ENCODE results near the gene USP20. TPM values are rescaled to one million over a fixed set of nuclear protein-coding genes. Genes with fewer than 3 reads are reported as not detected.

USP20 gene
- total RNA-seq, 1 donor from 2014 or later, result 3.7 TPM

DNA sequence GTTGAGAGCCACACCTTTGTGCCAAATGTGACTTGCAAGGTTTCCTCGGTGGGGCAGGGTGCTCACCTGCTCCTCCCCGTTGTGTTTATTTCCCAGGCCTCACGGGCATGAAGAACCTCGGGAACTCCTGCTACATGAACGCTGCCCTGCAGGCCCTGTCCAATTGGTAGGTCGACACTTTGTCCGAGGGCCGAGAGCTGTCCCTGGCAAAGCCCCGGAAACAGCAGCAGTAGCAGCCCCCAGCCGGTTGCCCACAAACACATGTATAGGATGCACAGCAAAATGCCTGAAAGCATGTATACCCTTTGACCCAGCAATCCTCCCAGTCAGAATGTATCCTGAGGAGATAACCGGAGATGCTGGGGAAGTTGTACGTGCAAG is 26.2 kb downstream of the USP20 start:
- H3K4me3 ChIP-seq (ENCODE audit: low read length in 3 of 3), result no peak overlapping the region
- H3K4me1 ChIP-seq (ENCODE audit: control insufficient read depth in 3 of 3, insufficient read depth in 3 of 3, low read length in 3 of 3), result no peaks in the 10 kb centered on the region
- H3K27me3 ChIP-seq (ENCODE audit: control insufficient read depth in 3 of 3, insufficient read depth in 3 of 3, low read length in 3 of 3), result no peaks in the 10 kb centered on the region
- no peak overlapping the region for H3K9ac ChIP-seq (ENCODE audit: low read depth in 1 of 3, low read length in 3 of 3)
- no peak overlapping the region for H3K27ac ChIP-seq (ENCODE audit: low read depth, low read length)
- peaks cover 48 to 62% (median 59%) of the 10 kb centered on the region in 3 donors for H3K36me3 ChIP-seq (ENCODE audit: control insufficient read depth in 3 of 3, insufficient read depth in 3 of 3, low read length in 3 of 3)
- no peaks in the 10 kb centered on the region for H3K9me3 ChIP-seq (ENCODE audit: control insufficient read depth in 3 of 3, low read length in 3 of 3)

DNA sequence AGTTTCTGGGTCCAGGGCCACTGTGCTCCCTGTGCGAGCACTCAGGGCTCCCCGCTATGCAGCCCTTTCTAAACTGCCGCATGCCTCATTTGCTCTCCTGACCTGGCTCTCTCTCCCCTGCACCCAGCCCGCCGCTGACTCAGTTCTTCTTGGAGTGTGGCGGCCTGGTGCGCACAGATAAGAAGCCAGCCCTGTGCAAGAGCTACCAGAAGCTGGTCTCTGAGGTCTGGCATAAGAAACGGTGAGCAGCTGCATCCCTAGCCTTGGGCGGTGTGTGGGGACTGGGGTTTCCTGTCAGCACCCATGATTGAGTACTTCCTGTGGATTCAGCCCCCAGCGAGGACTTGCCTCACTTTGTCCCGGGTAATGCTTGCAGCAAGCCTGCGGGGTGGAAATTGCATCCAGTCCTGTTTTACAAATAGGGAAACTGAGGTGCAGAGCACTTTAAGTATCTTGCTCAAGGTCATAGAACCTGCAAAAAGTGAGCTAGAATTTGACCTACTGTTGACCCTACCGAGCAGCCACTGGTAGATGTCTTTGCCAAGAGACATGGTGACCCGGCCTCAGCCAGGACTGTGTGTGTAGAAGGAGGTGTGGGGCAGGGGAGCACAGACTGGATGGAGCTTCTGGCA is 27.9 kb downstream of the USP20 start:
- no peaks in the 10 kb centered on the region for H3K9me3 ChIP-seq (ENCODE audit: control insufficient read depth in 3 of 3, low read length in 3 of 3)
- H3K4me3 ChIP-seq (ENCODE audit: low read length in 3 of 3), result no peak overlapping the region
- H3K4me1 ChIP-seq (ENCODE audit: control insufficient read depth in 3 of 3, insufficient read depth in 3 of 3, low read length in 3 of 3), result no peaks in the 10 kb centered on the region
- peaks cover 40 to 56% (median 55%) of the 10 kb centered on the region in 3 donors for H3K36me3 ChIP-seq (ENCODE audit: control insufficient read depth in 3 of 3, insufficient read depth in 3 of 3, low read length in 3 of 3)
- no peak overlapping the region for H3K27ac ChIP-seq (ENCODE audit: low read depth, low read length)
- no peak overlapping the region for H3K9ac ChIP-seq (ENCODE audit: low read depth in 1 of 3, low read length in 3 of 3)
- no peaks in the 10 kb centered on the region for H3K27me3 ChIP-seq (ENCODE audit: control insufficient read depth in 3 of 3, insufficient read depth in 3 of 3, low read length in 3 of 3)

DNA sequence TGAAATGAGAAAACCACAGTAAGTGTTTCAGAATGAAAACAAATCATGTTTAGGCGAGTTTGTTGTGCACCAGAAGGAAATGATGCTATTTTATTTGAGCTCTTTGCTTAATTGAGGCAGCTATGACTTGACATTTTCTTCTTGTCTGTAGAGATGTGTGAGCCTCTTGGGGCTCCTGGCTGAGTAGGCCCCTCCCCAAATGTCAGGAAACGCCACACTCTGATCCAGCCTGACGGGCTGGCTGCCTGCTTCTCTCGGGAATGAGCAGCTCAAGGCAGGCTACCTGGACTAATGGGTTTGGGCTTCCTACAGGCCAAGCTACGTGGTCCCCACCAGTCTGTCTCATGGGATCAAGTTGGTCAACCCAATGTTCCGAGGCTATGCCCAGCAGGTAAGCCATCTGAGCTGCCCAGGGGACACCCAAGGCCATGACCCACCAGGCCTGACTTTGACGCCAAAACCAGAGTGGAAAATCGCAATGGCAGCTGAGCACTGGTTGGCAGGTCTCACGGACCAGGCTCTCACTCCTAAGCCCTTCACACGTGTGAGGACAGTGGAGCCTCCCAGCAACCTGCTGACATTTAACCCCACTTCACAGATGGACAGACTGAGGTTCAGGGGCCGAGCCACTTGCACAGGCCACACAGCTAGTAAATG is 29.9 kb downstream of the USP20 start:
- no peaks in the 10 kb centered on the region for H3K27me3 ChIP-seq (ENCODE audit: control insufficient read depth in 3 of 3, insufficient read depth in 3 of 3, low read length in 3 of 3)
- peaks cover 38 to 50% (median 48%) of the 10 kb centered on the region in 3 donors for H3K36me3 ChIP-seq (ENCODE audit: control insufficient read depth in 3 of 3, insufficient read depth in 3 of 3, low read length in 3 of 3)
- H3K27ac ChIP-seq (ENCODE audit: low read depth, low read length), result no peak overlapping the region

DNA sequence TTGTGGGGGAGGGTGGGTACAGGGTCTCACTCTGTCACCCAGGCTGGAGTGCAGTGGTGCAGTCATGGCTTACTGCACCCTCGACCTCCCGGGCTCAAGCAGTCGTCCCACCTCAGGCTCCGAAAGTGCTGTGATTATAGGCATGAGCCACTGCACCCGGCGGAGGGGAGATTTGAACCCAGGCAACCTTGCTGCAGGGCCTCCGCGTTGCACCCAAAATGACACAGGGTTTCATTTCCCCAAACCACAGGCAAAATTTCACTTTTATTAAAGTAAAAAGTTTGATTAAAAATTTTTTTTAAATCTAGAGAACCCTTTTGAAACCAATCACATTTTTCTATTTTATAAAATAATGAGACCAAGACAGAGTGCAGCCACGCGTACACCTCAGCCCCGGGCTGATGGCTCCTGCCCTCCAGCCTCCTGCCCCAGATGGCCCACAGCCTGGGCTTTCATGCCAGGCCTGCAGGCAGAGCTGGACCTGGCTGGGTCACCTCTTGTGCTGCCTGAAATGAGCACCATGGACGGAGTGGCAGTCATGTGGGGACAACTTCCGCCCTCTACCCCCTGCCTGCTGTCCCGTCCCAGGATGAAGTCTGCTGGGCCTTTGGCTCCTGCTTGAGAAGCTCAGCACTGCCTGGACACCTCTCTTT is 30.5 kb downstream of the USP20 start:
- Histone ChIP-seq H3K9me3 (ENCODE audit: control insufficient read depth in 3 of 3, low read length in 3 of 3) (no peaks in the 10 kb centered on the region), H3K4me1 (ENCODE audit: control insufficient read depth in 3 of 3, insufficient read depth in 3 of 3, low read length in 3 of 3) (no peaks in the 10 kb centered on the region), H3K27ac (ENCODE audit: low read depth, low read length) (no peak overlapping the region), H3K9ac (ENCODE audit: low read depth in 1 of 3, low read length in 3 of 3) (no peak overlapping the region), H3K27me3 (ENCODE audit: control insufficient read depth in 3 of 3, insufficient read depth in 3 of 3, low read length in 3 of 3) (no peaks in the 10 kb centered on the region), H3K4me3 (ENCODE audit: low read length in 3 of 3) (no peak overlapping the region), H3K36me3 (ENCODE audit: control insufficient read depth in 3 of 3, insufficient read depth in 3 of 3, low read length in 3 of 3) (peaks cover 37 to 46% (median 43%) of the 10 kb centered on the region in 3 donors)

More for the DNA sequence above, 29.9 kb downstream of the USP20 start:
- Histone ChIP-seq H3K4me3 (ENCODE audit: low read length in 3 of 3) (no peak overlapping the region), H3K4me1 (ENCODE audit: control insufficient read depth in 3 of 3, insufficient read depth in 3 of 3, low read length in 3 of 3) (no peaks in the 10 kb centered on the region), H3K9ac (ENCODE audit: low read depth in 1 of 3, low read length in 3 of 3) (no peak overlapping the region), H3K9me3 (ENCODE audit: control insufficient read depth in 3 of 3, low read length in 3 of 3) (no peaks in the 10 kb centered on the region)

DNA sequence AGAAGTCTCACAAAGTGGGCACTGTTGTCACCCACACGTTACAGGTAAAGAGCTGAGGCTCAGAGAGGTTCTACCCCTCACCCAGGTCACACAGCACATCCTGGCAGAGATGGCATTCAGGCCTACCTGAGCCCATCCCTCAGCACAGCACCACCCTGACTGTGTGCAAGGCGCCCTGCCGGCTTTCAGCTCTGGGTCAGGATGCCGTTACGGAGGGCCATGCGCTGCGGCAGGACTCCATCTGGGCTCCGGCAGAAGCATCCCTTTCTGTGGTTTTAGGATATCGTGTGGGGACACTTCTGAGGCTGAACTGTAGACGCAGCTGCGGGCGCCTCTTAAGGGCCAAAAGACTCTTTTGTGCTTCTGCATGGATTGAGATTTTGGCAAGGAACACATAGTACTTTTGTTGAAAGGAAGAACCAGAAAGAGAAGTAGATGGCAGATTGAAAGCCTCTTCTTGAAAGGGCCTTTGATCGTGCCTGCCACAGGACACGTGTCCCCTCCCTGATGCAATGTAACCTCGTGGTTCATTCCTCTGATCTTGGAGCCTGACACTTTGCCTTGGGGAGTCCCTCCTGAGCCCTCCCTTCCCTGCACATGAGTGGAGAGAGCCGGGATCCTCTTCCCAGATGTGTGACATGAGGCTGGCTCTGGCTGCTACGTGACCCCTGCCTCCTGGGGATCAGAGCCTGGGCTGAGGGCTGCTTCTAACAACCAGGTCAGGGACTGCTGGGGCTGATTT is 31.3 kb downstream of the USP20 start:
- Histone ChIP-seq H3K9ac (ENCODE audit: low read depth in 1 of 3, low read length in 3 of 3) (no peak overlapping the region), H3K4me1 (ENCODE audit: control insufficient read depth in 3 of 3, insufficient read depth in 3 of 3, low read length in 3 of 3) (no peaks in the 10 kb centered on the region), H3K36me3 (ENCODE audit: control insufficient read depth in 3 of 3, insufficient read depth in 3 of 3, low read length in 3 of 3) (peaks cover 29 to 38% (median 35%) of the 10 kb centered on the region in 3 donors), H3K9me3 (ENCODE audit: control insufficient read depth in 3 of 3, low read length in 3 of 3) (no peaks in the 10 kb centered on the region), H3K4me3 (ENCODE audit: low read length in 3 of 3) (no peak overlapping the region), H3K27ac (ENCODE audit: low read depth, low read length) (no peak overlapping the region), H3K27me3 (ENCODE audit: control insufficient read depth in 3 of 3, insufficient read depth in 3 of 3, low read length in 3 of 3) (no peaks in the 10 kb centered on the region)

DNA sequence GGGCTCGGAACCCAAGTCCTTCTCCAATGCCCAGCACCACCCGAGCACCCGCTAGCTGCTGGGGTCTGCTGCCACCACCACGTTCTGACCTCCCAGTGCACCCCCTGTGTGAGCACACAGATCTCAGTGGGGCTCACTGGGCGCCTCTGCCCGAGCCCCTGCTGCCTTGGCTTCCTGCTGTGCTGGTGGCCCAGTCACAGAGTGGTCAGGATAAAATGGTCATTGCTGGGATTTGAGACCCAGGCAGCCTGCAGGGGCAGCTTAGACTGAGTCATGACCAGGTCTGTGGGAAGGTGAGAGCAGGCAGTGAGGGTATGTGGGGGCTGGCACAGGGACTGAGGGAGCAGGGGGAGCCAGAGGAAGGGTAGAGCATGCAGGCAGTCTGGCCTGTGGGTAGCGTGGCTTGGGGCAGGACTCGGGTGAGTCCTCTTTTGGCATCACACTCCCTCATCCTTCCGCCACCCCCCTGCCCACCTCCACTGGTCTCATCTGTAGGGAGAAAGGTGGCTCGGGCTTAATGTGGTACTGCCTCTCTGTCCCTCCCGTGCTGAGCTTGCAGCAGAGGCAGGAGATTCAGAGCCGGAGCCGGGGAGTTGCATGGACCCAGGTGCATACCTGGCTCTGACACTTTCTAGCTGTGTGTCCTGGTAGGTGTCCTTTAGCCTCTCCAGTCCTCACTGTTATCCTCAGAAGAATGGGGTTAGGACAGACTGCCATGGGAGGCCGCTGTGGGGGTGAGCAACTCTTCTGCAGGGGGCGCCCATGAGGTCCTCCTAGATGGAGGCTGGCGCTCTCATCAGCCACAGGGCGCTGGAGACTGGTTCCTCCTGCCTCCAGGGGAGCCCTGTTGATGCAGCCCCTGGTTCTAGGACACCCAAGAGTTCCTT is 32.1 kb downstream of the USP20 start:
- H3K4me1 ChIP-seq (ENCODE audit: control insufficient read depth in 3 of 3, insufficient read depth in 3 of 3, low read length in 3 of 3), result no peaks in the 10 kb centered on the region
- no peaks in the 10 kb centered on the region for H3K9me3 ChIP-seq (ENCODE audit: control insufficient read depth in 3 of 3, low read length in 3 of 3)
- H3K27ac ChIP-seq (ENCODE audit: low read depth, low read length), result no peak overlapping the region
- H3K27me3 ChIP-seq (ENCODE audit: control insufficient read depth in 3 of 3, insufficient read depth in 3 of 3, low read length in 3 of 3), result no peaks in the 10 kb centered on the region
- H3K4me3 ChIP-seq (ENCODE audit: low read length in 3 of 3), result no peak overlapping the region
- H3K9ac ChIP-seq (ENCODE audit: low read depth in 1 of 3, low read length in 3 of 3), result no peak overlapping the region
- peaks cover 24 to 34% (median 29%) of the 10 kb centered on the region in 3 donors for H3K36me3 ChIP-seq (ENCODE audit: control insufficient read depth in 3 of 3, insufficient read depth in 3 of 3, low read length in 3 of 3)

DNA sequence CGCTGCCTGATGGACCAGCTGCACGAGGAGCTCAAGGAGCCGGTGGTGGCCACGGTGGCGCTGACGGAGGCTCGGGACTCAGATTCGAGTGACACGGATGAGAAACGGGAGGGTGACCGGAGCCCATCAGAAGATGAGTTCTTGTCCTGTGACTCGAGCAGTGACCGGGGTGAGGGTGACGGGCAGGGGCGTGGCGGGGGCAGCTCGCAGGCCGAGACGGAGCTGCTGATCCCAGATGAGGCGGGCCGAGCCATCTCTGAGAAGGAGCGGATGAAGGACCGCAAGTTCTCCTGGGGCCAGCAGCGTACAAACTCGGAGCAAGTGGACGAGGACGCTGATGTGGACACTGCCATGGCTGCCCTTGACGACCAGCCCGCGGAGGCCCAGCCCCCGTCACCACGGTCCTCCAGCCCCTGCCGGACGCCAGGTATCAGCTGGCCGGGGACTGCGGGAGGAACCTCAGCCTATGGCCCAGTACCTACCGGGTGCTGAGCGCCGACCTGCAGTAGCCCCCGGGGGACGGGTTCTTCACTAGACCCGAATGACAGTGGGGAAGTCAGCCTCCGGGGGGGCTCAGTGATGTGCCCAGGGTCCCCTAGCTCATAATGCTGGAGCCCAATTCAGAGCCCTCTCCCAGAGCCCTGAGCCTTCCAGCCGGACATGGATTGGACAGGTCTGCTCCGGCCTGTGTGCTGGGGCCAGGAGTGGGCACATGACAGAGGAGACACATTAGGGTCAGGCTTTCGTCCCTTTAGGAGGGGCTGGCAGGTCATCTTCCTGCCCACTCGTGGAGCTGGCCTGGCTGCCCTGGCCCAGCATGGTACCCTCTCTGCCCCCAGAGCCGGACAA is 33.0 kb downstream of the USP20 start:
- no peaks in the 10 kb centered on the region for H3K27me3 ChIP-seq (ENCODE audit: control insufficient read depth in 3 of 3, insufficient read depth in 3 of 3, low read length in 3 of 3)
- H3K9ac ChIP-seq (ENCODE audit: low read depth in 1 of 3, low read length in 3 of 3), result no peak overlapping the region
- no peak overlapping the region for H3K4me3 ChIP-seq (ENCODE audit: low read length in 3 of 3)
- no peaks in the 10 kb centered on the region for H3K4me1 ChIP-seq (ENCODE audit: control insufficient read depth in 3 of 3, insufficient read depth in 3 of 3, low read length in 3 of 3)
- H3K36me3 ChIP-seq (ENCODE audit: control insufficient read depth in 3 of 3, insufficient read depth in 3 of 3, low read length in 3 of 3), result peaks cover 24 to 29% (median 26%) of the 10 kb centered on the region in 3 donors
- H3K27ac ChIP-seq (ENCODE audit: low read depth, low read length), result no peak overlapping the region
- no peaks in the 10 kb centered on the region for H3K9me3 ChIP-seq (ENCODE audit: control insufficient read depth in 3 of 3, low read length in 3 of 3)

DNA sequence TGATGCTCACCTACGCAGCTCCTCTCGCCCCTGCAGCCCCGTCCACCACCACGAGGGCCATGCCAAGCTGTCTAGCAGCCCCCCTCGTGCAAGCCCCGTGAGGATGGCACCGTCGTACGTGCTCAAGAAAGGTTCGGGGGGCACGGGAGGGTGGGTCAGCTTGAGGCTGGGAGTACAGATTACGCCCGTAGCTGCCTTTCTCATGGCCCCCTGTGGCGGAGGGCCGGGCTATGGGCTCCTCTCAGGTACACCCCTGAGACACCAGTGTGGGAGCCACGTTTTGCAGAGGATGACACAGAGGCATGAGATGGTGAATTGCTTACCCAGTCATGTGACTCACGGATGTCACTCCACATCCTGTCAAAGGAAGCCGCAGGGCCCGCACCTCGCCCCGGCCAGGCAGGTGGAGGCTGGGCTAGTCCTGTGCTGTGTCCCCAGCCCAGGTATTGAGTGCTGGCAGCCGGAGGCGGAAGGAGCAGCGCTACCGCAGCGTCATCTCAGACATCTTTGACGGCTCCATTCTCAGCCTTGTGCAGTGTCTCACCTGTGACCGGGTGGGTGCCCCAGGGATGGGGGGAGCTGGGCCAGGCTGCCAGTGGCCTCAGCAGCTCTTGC is 33.7 kb downstream of the USP20 start:
- peaks cover 27 to 32% (median 30%) of the 10 kb centered on the region in 3 donors for H3K36me3 ChIP-seq (ENCODE audit: control insufficient read depth in 3 of 3, insufficient read depth in 3 of 3, low read length in 3 of 3)
- no peaks in the 10 kb centered on the region for H3K9me3 ChIP-seq (ENCODE audit: control insufficient read depth in 3 of 3, low read length in 3 of 3)
- H3K4me1 ChIP-seq (ENCODE audit: control insufficient read depth in 3 of 3, insufficient read depth in 3 of 3, low read length in 3 of 3), result peaks cover 0 to under 1% (median 0%) of the 10 kb centered on the region in 3 donors
- no peak overlapping the region for H3K9ac ChIP-seq (ENCODE audit: low read depth in 1 of 3, low read length in 3 of 3)
- H3K27ac ChIP-seq (ENCODE audit: low read depth, low read length), result no peak overlapping the region
- no peaks in the 10 kb centered on the region for H3K27me3 ChIP-seq (ENCODE audit: control insufficient read depth in 3 of 3, insufficient read depth in 3 of 3, low read length in 3 of 3)
- no peak overlapping the region for H3K4me3 ChIP-seq (ENCODE audit: low read length in 3 of 3)

Data from skeletal muscle tissue (tissue), 4 donors.